GM08714 (cell line): Measurements from ENCODE around the gene SLC26A9.
"Not testable (repeated sequence)": the region's sequence is repeated elsewhere in the genome, so short reads cannot be mapped to it uniquely, and the experiment has no call there.

Source experiments
- H3K4me3 ChIP-seq: fragments of 200-500 bp; sonication (Bioruptor generic); 2 replicates; pipeline ENCODE4 v1.5.1; 2014; ENCODE audit warnings: mild to moderate bottlenecking, low read length, inconsistent platforms
- ZNF274 ChIP-seq: IDR thresholded peaks from 2 replicates; pipeline ENCODE4 v1.6.1; 2012; ENCODE audit warnings: mild to moderate bottlenecking, low read depth, low read length

SLC26A9 gene

DNA sequence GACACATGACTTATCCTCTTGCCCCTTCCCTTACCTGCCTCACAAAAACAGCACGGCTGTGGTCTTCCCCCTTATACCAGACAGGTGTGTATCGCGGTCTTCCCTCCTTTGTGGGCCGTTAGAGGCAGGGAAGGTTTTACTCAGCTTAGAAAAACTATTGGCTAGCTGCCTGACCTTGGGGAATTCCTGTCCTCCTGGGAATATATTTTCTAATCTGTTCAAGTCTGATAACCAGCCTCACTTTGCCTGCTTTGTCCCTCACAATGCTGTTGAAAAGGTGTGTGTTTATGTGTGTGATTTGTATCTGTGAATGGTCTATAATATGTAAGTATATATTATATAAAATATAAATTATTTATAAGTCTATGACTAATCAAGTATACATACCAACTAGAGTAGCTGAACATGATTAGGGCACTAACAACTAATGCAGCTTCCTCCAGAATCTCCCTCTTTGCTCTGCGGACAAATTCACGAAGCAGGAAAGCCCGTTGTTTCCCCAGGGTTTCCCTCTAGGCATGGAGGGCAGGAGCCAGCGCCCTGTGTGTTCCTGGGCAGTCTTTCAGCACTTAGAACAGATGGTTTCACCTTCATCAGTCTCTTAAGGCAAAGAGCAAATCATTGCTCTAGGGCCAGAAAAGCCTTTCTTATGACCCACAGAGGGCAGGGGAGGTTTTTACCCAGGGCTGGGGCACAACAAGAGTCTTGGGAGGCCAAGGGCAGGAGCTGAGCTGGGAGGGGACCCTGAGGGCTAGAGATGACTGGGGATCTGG, 25.6 kb downstream of the SLC26A9 start:
- H3K4me3 ChIP-seq = no peak overlapping the region
- TF ChIP-seq ZNF274 = no peak

DNA sequence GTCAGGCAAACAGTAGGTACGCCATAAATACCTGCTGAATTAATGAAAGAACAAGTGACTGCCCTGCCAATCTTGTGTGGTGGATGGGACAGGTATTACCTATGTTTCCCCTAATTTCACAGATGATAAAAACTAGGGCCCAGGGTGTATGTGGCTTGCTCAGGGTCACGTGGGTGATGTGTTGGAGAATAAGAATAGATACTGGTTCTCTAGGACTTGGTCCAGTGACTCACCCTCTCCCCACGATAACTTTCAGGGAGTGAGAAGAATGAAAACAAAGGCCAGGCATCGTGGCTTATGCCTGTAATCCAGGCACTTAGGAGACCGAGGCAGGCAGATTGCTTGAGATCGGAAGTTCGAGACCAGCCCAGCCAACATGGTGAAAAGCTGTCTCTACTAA, 26.7 kb downstream of the SLC26A9 start:
- TF ChIP-seq ZNF274 = no peak
- no peak overlapping the region for H3K4me3 ChIP-seq

DNA sequence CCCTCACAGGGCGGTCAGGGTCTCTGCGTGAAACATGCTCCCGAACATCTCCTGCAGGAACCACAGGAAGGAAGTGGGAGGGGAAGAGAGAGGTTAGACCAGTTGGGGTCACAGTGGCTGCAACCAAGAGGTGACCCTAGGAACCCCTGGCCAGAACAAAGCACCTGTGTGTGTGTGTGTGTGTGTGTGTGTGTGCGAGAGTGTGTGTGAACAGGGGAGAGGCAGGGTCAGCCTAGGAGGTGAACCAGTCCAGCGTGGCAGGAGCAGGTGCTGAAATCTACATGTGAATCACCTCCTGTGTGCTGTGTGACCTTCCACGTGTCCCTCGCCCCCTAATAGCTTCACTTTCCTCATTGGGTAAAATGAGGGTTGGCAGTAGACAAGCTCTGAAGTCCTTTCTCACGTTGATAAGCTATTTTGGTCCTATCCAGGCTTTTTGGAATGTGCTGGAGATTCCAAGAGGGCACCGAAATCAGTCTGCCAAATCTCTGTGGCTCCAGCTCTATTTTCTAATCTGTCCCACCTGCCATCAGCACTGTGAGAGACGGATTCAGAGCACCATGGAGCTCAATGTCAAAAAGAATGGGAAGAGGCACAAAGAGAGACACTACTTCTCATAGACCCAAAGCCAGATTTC, 27.8 kb downstream of the SLC26A9 start:
- no peak overlapping the region for H3K4me3 ChIP-seq
- no peak for TF ChIP-seq ZNF274

DNA sequence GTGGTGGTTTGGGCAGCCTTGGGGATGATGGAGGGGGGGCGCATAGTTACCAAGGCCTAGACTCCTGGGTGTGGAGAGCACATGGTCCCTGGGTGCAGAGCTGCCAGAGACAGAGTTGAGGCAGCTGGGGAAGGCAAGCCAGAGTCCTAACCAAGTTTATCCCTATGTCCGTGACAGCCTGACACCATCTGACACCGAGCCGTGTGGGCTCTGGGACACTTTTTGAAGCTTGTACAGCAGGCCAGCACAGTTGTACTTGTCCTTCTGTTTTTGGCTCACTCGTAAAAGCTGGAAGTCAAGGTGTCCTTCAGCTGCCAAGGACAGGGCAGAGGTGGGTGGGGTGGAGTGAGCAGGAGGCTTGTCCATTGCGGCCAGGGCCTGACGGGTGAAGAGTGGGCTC, 28.5 kb downstream of the SLC26A9 start:
- no peak overlapping the region for H3K4me3 ChIP-seq
- no peak for TF ChIP-seq ZNF274

DNA sequence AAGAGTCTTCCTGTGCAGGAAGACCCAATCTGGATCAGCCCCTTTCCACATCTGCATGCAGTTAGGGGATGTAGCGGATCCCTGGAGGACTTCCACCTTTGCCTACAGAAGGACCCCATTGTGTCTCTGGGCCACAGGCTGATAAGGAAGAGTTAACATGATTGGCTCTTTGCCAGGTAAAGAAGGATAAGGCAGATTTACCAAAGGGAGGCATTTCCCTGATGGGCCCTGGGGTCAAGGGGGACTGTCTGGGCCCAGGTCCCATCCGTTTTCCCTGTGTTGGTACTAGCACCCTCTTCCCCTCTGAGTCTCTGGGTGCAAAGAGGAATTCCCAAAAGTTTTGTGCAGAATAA, 29.1 kb downstream of the SLC26A9 start:
- TF ChIP-seq ZNF274 = no peak
- H3K4me3 ChIP-seq = no peak overlapping the region

DNA sequence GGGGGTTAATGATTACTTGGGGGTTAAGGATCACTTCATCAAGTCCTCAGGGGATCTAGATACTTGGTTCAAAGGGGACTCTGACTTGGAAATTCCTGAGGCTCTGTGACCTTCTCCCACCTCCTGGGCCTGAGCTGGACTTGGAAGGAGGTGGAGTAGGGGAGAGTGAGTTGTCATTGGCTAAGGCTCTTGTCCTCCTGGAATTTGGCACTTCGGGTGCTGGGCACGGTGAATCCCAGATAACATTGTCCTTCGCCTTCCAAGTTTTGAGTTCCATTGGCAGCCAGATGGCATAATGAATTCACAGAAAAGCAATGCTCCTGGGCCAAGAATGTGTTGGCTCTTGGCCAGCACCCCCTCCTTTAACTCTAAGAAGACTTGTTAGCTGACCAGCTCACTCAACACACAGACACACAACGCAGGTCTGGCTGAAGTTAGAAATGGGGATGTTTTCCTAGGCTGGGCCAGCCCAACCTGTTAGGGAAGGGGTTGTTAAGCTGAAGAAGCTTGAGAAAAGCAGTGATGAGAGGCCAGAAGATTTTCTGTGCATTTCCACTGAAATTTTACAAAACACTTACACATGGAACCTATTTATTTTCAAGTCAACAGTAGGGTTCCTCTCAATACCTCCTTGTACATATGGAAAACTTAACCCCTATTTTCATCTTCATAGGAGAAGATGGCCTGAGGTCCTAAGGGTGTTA, 29.7 kb downstream of the SLC26A9 start:
- no peak for TF ChIP-seq ZNF274

DNA sequence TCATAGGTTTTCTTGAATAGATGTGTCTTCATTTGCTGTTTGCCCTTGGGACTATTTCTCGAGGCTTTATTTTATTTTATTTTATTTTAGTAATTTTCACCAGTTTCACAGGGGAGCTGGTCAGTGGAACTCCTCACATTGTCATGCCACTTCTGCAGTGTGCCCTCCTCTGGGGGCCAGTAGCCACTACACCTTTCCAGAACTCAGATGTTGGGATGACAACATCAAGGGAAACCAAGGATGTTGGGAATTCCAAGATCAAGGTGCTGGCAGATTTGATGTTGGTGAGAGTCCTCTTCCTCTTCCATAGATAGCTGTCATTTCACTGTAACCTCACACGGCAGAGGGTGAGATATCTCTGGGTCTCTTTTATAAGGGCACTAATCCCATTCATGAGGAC, 35.5 kb downstream of the SLC26A9 start:
- no peak overlapping the region for H3K4me3 ChIP-seq
- TF ChIP-seq ZNF274 = no peak

More for the DNA sequence above, 29.7 kb downstream of the SLC26A9 start:
- H3K4me3 ChIP-seq = no peak overlapping the region

DNA sequence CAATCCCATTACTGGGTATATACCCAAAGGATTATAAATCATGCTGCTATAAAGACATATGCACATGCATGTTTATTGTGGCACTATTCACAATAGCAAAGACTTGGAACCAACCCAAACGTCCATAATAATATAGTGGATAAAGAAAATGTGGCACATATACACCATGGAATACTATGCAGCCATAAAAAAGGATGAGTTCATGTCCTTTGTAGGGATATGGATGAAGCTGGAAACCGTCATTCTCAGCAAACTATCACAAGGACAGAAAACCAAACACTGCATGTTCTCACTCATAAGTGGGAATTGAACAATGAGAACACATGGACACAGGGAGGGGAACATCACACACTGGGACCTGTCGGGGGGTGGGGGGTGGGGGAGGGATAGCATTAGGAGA, 38.2 kb downstream of the SLC26A9 start:
- H3K4me3 ChIP-seq = not testable (repeated sequence)

DNA sequence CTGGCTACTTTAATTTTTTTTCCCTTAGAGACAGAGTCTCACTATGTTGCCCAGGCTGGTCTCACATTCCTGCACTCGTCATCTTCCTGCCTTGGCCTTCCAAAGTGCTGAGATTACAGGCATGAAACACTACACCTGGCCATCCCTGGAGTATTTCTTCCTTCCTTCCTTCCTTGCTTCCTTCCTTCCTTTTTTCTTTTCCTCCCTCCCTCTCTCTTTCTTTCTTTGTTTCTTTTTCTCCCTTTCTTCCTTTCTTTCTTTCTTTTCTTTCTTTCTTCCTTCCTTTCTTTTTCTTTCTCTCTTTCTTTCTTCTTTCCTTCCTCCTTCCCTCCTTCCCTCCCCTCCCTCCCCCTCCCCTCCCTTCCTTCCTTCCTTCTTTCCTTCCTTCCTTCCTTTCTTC, 46.9 kb downstream of the SLC26A9 start:
- TF ChIP-seq ZNF274 = no peak
- H3K4me3 ChIP-seq = no peak overlapping the region

DNA sequence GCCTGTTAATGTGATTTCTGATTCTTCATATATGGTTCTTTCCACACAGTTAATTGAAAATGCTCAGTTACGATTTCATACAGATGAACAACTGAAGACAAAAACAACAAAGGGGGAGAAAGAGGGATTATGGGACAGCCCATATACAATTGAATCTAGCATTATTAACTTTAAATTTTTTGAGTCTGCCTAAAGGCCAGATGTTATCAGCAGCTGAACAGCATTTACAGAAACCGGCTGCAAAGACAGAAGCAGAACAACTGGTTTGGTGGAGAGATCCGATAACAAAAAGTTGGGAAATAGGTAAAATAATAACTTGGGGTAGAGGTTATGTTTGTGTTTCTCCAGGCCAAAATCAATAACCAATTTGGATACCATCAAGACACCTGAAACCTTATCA, 49.1 kb downstream of the SLC26A9 start:
- not testable (repeated sequence) for H3K4me3 ChIP-seq

DNA sequence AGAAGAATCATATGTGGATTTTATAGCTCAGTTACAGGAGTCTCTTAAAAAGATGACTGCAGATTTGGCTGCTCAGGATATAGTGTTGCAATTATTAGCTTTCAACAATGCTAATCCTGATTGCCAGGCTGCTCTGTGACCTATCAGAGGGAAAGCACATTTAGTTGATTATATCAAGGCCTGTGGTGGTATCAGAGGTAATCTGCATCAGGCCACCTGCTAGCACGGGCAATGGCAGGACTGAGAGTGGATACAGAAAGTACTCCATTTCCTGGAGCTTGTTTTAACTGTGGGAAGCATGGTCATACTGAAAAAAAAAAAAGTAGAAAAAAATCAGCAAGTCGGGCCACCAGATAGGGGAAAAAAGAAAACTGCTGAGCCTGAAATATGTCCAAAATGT, 51.1 kb downstream of the SLC26A9 start:
- H3K4me3 ChIP-seq = not testable (repeated sequence)

DNA sequence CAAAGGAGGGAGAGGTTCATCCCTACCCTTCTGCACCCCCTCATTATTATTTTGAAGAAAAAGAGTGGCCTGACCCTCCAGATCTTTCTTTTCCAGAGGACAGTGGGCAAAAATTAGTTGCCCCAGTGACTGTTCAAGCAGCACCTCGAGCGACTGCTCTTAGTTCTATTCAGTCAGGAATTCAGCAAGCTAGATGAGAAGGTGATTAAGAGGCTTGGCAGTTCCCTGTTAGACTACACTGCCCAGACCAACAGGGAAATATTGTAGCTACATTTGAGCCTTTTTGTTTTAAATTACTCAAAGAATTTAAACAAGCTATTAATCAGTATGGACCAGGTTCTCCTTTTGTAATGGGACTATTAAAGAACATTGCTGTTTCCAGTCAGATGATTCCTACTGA, 51.8 kb downstream of the SLC26A9 start:
- H3K4me3 ChIP-seq = not testable (repeated sequence)

DNA sequence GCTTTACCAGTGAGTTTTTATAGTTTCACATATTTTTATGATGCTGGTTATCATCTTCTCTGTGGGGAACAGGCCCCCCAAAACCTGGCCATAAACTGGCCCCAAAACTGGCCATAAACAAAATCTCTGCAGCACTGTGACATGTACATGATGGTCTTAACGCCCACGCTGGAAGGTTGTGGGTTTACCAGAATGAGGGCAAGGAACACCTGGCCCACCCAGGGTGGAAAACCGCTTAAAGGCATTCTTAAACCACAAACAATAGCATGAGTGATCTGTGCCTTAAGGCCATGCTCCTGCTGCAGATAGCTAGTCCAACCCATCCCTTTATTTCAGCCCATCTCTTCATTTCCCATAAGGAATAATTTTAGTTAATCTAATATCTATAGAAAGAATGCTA, 52.6 kb downstream of the SLC26A9 start:
- H3K4me3 ChIP-seq = not testable (repeated sequence)

DNA sequence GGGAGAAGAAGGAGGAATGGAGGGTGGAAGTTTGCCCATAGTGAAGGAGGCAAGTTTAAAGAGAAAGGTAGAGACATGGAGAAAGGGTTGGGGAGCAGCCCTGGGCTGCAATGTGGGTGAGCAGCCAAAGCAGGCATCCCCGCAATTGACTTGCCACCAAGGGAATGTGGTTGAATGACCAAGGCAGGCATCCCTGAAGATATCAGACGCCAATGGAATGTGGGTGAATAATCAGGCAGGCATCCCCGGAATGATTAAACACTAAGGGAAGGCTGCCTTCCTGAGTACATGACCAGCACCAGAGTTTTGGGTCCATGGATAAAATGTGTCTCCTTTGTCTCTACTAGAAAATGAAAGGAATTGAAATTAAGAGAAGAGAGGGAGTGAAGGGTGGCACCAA, 53.5 kb downstream of the SLC26A9 start:
- H3K4me3 ChIP-seq = not testable (repeated sequence)

DNA sequence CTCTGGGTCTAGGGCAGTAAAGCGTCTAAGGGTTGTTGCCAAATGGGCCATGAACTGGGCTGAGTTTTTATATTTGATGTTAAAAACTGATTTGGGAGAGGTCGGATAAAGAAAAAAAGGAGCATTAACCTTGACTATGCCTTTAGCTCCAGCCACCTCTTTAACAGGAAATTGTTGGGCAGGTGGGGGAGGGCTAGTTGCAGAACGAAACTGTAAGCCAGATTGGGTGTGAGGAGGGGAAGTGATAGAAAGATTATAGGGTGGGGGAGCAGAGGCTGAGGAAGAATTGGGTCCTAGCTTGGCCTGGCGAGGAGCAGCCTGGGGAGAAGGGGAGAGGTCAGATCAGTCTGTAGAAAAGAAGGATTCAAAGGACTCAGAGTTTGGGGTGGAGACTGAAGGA, 54.2 kb downstream of the SLC26A9 start:
- not testable (repeated sequence) for H3K4me3 ChIP-seq

DNA sequence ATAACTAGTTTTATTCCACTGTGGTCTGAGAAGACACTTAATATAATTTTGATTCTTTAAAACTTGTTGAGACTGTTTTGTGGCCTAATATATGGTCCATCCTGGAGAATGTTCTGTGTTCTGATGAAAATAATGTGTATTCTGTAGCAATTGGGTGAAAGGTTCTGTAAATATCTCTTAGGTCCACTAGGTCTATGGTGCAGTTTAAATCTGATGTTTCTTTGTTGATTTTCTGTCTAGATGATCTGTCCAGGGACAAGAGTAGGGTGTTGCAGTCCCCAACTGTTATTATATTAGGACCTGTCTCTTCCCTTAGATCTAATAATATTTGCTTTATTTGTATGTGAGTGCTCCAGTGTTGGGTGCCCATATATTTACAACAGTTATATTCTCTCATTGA, 59.5 kb downstream of the SLC26A9 start:
- no peak for TF ChIP-seq ZNF274
- no peak overlapping the region for H3K4me3 ChIP-seq
